Cerebellar cortex (tissue), 1 donor: Measurements from ENCODE around the gene TCTN3.
"Not testable (repeated sequence)": the region's sequence is repeated elsewhere in the genome, so short reads cannot be mapped to it uniquely, and the experiment has no call there.

Source experiments
- DNase-seq: peaks from one replicate; pipeline ENCODE4 v3.0.0-alpha.2; 2015; ENCODE audit warnings: low spot score

The TCTN3 gene

GRCh38 chr10:95683966-95684365, 9.8 kb downstream of the TCTN3 start:
- DNase-seq, result no peak

- DNase-seq, result no peak
Observed at GRCh38 chr10:95675403-95676116, 18.2 kb downstream of the TCTN3 start.

DNA sequence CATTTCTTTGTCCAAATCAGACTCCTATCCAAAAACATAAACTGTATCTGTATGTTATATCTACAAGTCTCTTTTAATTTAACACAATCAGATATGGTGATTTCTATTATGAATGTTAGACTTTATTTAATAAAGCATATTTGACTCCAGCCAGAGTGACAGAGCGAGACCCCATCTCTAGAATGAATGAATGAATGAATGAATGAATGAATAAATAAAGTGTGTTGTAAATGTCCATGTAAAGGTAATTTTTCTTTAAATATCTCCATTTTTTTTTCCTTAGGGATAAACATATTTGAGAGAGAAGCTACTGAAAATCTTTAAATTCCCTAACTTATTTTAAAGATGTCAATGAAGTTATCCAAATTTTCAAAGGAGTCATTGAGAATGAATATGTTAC, 19.1 kb downstream of the TCTN3 start:
- DNase-seq, result no peak

- not testable (repeated sequence) for DNase-seq
Observed at GRCh38 chr10:95672641-95673040, 21.1 kb downstream of the TCTN3 start.

DNA sequence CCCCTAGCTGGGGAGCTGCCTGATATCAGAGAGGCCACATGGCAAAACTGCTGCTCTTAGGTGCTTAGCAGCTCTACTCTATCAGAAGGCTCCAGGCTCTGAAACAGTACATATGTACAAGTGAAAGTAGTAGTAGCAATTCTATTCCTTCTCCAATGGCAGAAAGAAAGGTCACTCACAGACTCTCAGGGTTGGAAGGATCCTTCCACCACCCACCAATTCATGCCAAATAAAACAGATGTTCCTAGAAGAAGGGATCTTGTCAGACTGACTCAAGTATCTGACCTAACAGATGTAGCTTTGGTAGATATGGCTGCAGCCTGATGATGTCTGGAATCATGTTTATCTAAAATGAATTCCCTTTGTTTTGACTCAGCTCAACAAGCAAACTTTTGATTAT, 29.2 kb downstream of the TCTN3 start:
- DNase-seq, result no peak

DNA sequence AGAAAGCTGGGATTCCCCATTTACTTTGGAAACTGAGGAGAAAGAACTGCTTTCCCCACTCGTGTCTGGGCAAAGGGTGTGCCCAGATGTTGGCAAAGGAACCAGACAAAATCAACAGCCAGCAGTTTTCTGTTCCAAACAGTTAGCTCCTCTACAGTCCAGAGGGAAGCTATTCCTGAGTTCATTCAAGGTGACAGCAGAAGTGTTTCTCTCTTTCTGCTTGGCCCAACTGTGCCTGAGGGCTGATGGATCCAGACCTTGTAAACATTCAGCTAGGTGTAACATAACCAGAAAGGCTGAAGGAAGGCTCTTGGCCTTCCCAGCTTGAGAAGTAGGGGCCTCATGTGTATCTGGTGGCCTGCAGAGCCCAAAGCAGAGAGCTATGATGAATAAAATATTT, 30.2 kb downstream of the TCTN3 start:
- no peak for DNase-seq

- DNase-seq, result no peak
Observed at GRCh38 chr10:95661818-95662217, 31.9 kb downstream of the TCTN3 start.

DNA sequence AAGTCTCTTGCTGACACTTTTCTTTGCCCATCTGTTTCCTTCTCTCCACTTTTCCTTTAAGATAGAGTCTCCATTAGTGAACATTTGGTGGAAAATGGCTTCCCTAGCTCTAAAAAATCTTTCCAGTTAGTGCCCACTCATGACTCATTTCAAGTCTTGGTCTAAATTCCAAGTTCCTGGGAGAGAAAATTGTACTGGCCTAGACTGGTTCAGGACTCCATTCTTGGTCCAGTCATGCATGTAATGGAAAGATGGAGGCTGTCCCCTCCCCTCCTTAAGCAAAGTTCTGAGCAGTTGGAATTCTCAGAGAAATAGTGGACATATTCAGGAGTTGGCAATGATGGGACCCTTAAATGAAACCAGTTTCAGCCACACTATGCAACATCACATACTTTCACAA, 33.4 kb downstream of the TCTN3 start:
- no peak for DNase-seq

DNA sequence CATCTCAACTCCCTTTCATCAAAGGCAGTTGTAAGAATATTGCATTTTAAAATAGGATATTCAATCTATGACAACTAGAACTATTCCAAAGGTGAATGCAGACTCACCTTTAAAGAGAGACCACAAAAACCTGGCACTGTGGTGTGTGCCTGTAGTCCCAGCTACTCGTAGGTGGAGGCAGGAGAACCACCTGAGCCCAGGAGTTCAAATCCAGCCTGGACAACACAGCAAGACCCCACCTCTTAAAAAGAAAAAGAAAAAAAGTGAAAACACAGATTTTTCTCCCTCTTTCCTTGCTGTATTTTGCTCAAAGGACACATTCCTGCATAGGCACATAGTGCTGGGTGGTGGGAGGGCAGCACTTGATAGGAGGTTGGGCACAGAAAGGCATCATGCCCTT, 36.5 kb downstream of the TCTN3 start:
- no peak for DNase-seq

- peak; percentile 91 for DNase-seq
Observed at GRCh38 chr10:95656291-95657164, 37.2 kb downstream of the TCTN3 start, which contains the start of gene ALDH18A1. TSS of gene ALDH18A1 (minus strand) at chr10:95656711. CDS start at chr10:95653377, 3,334 bp downstream.

GRCh38 chr10:95655571-95656290, 38.0 kb downstream of the TCTN3 start:
- peak; percentile 19 for DNase-seq

DNA sequence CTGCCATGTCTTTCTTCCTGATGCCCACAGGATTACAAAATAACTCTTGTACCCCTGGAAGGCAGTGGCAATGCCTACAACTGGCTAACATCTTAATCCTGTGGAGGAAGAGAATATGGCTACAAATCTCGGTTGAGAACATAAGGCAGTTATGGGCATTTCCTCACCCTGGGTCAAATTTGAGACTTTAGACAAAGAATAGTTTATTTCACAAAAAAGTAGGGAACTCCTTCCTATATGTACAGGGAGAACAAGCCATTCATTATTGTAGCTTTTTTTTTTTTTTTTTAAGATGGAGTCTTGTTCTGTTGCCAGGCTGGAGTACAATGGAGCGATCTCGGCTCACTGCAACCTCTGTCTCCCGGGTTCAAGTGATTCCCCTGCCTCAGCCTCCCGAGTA, 39.8 kb downstream of the TCTN3 start:
- no peak for DNase-seq

- DNase-seq, result no peak
Observed at GRCh38 chr10:95651346-95652060, 42.2 kb downstream of the TCTN3 start.

- no peak for DNase-seq
Observed at GRCh38 chr10:95650232-95650631, 43.5 kb downstream of the TCTN3 start.

DNA sequence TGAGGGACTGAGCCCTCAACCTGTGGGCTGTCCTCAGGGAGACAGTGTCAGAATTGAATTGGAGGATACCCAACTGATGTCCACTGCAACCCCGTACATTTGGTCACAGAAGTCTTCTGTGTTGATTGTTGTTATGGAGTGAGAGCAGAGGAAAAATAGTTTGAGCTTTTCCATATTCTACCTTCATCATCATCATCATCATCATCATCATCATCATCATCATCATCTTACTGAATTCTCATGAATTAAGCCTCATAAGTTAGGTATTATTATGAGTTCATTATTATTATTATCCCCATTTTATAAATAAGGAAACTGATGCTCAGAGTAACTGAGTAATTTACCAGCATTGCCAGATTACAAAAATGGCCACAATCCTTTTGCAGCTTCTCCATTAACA, 45.6 kb downstream of the TCTN3 start:
- DNase-seq, result no peak

GRCh38 chr10:95646160-95646559, 47.6 kb downstream of the TCTN3 start:
- DNase-seq, result no peak

DNA sequence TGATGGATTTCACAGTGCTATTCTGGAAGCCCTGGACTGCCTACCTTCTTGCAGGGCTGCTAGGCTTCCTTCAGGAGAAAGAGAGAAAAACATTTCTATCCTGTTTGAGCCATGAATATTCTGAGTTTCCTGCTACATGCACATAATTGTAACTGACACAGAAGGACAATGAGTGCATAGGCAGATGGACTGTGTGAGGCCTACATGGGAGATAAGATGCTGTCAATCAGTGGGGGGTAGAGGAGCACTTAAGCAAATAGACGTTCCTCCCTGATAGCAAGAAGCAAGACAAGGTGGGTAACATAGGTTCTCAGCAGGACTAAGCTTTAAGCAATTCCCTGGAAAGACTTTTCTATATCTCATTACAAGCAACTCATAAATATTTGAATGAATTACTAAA, 48.8 kb downstream of the TCTN3 start:
- no peak for DNase-seq

- DNase-seq, result no peak
Observed at GRCh38 chr10:95640891-95641315, 52.8 kb downstream of the TCTN3 start.

GRCh38 chr10:95637911-95638310, 55.8 kb downstream of the TCTN3 start:
- DNase-seq, result no peak

GRCh38 chr10:95637140-95637539, 56.6 kb downstream of the TCTN3 start:
- DNase-seq, result no peak

- DNase-seq, result no peak
Observed at GRCh38 chr10:95635319-95635733, 58.4 kb downstream of the TCTN3 start.

- no peak for DNase-seq
Observed at GRCh38 chr10:95628786-95629185, 64.9 kb downstream of the TCTN3 start.
